DMS79 treated with DMSO at 0.1 percent for 48 hours (cell line): ENCODE results near the gene PCAT6.
A peak's percentile ranks its signal among the peaks of the same experiment; 100 is the strongest.
"Not testable (repeated sequence)": the region's sequence is repeated elsewhere in the genome, so short reads cannot be mapped to it uniquely, and the experiment has no call there.

Source experiments
- DNase-seq: peaks from one replicate; lab custom pipeline; 2025; lab: John Stamatoyannopoulos, UW

Gene PCAT6

DNA sequence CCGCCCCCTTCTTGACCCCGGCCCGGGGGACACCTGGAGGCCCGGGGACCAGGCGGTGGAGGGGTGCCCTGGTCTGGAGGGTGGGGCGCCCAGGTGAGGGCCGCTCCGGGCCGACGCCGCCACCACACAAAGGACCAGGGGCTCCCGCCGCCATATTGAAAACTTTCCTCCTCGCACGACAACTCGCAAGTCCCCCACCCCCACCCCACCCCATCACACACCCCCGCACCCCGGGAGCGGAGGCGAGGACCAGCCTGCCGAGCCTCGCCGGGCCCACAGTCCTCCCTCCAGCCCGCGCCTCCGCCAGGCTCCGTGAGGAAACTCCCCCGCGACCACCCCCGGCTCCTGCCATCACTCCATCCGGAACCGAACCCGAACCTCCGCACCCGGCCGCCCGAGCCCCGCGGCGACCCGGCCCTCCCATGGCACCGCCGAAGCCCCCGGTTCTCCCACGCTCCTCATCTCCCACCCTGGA, 3.3 kb upstream of the PCAT6 start:
- peak; percentile 45 for DNase-seq

DNA sequence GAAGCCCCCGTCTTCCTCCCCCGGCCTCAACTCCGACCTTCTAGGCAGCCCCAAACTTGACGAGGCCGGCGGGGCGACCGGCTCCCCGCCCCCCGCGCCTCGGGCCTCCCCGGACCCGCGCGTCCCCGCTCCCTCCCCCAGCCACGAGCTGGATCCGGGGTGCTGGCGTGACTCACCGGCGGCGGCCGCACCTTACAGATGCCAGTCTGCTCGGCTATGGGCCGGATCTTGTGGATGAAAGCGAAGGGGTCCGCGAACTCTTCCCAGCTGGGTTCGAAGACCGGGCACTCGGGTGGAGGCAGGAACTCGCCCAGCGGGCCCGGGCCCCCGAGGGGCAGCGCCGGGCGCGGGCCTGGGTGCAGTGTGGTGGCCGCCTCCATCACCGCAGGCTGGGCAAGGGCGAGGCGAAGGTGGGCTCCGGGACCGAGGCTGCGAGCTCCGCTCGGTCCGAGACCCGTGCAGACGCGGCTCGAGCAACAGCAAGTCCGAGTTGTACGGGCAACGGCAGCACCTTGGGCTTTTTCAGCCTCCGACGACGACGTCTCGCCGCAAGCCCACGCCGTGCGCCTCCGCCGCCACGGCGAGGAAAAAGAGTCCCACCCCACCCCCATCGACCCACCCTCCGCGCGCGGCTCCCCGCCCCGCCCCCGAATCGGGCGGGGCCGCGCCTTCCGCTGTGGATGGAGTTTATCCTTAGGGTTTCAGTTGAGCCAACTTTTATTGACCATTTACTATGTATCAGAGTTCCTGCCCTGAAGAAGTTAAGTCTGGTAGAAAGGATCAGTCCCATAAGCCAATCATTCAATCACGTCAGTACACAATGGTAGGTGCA, 2.6 kb upstream of the PCAT6 start, which contains the start of gene KDM5B:
KDM5B (minus strand) TSS at position 496 of the 832 bp plus-strand sequence; CDS start at position 380, 116 bp downstream.
- DNase-seq = peak; percentile 55

DNA sequence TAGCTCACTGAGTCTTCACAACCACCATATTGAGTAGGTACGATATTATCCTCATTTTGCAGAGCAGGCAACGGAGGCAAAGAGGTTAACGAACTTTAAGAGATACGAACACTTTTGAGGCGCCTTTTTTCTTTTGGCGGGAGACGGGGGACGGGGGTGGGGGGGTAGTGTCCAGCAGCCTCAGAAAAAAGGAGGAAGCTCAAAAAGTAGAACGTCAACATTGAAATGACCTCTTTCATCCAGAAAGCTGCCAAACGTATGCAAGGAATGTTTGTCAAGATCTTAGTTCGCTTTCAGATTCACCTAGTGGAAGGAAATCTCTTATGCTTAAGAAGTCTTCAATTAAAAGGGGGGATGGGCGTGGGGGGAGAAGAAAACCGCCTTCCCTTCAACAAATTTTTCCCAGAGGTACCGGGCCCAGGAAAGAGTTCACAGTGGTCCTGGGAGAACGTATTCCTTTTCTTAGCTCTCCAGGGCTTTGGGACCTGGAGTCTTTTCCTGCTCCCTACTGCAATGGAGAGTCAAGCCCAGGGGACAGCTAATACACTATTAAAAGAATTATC, 1.1 kb upstream of the PCAT6 start:
- DNase-seq = no peak

DNA sequence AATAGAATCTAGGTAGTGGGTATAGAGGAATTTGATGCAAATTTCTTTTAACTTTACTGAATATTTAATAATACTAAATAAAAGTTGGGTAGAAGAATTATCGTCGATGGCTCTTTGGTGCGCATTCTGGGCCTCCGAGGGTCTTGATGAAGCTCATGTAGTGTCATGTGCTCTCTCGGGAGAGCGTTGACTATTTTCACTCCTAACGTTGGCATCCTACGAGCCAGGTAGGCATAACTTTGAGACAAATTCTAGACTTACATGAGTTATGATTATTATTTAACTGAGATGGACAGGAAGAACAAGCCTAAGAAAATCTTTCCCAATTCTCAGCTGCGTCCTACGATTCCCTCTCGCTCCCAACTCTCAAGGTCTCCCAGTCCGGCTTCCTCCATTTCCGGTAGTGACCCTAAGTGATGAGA, 550 bp upstream of the PCAT6 start:
- DNase-seq = no peak

DNA sequence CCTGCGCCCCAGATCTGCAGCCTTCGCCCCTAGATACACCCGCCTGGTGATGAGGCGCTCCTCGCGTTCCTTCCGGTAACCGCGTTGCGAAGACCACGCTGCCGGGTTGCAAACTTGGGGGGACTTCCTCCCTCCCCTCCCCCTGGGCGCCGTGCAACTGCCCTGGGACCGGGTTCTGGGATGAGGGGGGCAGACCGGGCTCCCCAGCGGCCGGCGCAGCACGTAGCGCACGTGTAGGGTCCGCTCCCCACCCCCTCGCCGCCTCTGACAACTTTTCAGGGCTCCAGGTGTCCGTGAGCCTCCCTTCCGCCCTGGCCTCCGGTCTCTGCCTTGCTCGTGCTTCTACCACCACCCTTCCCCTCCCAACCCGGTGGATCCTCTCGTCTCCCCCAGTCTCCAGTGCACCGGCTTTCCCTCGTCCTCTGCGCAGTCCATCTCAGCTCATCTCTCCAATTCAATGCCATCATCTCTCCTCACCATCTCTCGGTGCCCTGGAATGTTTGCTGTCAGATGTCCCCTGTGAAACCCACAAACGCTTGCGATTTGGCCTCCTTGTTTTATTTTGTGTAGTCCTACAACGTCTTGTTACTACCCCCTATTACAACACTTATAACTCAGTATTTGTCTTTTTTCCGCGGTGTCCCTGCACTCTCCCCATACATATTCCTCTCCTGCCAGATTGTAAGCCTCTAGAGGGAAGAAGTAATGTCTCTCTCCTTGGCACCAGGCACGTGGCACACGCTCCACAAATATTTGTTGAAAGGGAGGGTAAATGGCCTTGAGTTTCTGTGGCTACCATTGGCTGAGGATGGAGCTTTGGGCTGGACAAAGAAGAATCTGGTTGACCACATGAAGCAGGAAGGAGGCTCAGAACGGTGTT, 782 bp downstream of the PCAT6 start:
- peak; percentile 24 for DNase-seq

DNA sequence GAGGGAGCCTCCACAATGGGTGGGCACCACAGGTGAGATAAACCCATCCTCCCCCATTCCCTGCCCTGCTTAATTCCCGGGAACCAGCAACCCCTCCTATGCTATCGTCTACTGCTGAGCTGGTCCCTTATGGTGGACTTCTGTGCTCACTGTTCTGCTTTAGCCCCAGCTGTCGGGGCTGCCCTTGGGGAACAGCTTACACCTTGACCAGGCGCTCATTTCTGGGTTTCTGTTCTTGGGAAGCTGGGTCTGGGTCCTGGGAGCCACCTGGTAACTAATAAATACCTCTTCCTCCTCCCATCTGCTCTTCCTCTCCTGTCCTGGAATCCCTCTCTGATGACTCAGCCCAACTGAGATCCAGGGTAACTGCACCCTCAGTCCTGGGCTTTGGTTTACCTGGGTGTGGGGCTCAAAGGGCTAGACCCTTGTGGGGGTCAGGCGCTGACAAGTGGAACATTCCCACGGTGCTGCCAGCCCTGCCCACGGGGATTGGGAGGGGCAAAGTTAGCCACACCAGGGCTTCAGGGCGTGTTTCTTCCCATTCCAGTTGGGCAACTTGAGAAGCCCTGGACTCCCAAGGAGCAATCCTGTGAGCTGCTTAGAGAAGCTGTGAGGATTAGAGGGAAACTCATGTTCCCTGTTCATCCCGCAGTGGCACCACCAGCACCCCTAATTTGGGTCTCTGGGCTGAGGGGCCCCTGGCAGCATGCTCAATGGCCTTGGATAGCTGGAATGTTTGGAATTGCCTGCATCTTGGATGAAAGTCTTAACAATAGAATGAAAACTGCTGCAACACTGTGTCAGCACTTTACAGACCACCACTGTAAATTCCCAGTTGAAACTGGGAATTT, 1.6 kb downstream of the PCAT6 start:
- no peak for DNase-seq

DNA sequence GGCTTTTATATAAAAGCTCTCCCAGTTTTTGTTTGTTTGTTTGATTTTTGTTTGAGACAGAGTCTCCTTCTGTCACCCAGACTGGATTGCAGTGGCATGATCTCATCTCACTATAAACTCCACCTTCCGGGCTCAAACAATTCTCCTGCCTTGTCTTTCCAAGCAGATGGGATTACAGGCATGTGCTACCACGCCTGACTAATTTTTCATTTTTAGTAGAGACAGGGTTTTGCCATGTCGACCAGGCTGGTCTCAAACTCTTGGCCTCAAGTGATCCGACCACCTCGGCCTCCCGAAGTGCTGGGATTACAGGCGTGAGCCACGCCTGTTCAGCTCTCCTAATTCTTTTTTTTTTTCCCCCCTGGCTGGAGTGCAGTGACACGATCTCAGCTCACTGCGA, 4.4 kb downstream of the PCAT6 start:
- DNase-seq = no peak

DNA sequence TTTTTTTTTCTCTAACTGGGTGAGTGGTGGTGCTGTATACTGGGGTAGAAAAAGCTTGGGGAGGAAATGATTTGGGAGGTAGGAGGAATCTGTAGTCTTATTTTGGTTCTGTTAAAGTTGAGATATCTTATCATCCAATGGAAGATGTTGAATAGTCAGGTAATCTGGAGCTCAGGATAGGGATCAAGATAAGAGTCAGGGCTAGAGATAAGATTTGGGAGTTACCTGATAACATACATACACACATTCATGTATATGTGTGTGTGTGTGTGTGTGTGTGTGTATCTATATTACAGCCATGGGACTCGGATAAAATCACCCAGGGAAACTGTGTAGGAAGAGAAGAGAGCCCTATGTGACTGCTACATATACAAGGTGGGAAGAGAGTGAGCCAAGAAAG, 8.1 kb downstream of the PCAT6 start:
- no peak for DNase-seq

DNA sequence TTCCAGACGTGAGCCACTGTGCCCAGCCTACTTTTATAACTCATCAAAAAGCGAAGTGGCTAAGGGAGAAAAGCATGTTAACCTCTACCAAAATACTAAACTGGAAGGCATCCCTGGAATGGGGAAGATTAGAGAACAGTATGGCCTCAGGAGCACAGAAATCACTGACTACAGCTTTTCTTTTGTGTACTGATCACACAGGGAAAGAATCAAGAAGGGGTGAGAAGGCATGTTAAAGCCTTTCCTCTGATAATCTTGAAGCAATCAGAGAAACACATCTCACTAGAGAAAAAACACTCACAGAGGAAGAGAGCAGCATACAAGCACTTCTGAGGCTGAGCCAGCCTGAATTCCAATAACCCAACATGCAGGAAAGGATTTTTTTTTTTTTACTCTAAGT, 10.7 kb downstream of the PCAT6 start:
- DNase-seq = no peak

DNA sequence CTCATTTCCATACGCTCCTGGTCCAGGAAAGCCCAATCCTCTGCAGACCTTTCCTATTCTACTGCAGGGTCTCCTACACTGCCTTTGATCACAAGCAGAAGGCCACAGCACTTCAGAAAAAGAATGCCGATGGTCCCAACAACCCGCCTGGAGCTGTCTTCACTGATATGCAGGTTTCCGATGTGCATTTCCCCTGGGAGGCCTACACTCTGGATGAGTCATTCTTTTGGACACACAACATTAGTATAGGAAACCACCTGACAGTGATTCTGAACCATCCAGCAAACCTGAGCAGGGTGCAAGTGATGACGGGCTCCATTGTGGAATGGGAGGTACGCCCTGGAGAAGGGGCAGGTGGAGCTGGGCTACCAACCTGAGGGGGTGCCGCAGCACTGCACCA, 15.0 kb downstream of the PCAT6 start:
- DNase-seq = no peak

DNA sequence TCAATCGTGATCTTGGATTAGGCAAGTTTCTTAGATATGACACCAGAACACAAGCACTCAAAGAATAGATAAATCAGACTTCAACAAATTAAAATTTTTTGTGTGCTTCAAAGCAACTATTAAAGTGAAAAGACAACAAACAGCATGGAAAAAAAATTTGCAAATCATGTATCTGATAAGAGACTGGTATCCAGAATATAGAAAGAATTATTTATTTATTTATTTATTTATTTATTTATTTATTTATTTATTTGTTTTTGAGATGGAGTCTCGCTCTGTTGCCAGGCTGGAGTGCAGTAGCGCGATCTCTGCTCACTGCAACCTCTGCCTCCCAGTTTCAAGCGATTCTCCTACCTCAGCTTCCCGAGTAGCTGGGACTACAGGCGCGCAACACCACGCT, 18.5 kb downstream of the PCAT6 start:
- DNase-seq = not testable (repeated sequence)

DNA sequence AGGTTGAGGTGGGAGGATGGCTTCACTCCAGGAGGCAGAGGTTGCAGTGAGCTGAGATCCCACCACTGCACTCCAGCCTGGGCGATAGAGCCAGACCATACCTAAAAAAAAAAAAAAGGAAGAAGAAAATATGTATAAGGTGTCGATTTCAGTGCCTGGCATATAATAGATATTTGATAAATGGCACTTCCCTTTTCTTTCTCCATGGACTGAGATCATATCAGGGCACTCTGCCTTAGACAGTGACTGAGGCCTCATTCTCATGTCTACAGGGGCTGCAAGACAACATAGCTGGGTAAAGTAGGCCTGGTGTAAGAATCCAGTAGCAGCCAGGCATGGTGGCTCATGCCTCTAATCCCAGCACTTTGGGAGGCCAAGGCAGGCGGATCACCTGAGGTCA, 21.2 kb downstream of the PCAT6 start:
- DNase-seq = no peak

DNA sequence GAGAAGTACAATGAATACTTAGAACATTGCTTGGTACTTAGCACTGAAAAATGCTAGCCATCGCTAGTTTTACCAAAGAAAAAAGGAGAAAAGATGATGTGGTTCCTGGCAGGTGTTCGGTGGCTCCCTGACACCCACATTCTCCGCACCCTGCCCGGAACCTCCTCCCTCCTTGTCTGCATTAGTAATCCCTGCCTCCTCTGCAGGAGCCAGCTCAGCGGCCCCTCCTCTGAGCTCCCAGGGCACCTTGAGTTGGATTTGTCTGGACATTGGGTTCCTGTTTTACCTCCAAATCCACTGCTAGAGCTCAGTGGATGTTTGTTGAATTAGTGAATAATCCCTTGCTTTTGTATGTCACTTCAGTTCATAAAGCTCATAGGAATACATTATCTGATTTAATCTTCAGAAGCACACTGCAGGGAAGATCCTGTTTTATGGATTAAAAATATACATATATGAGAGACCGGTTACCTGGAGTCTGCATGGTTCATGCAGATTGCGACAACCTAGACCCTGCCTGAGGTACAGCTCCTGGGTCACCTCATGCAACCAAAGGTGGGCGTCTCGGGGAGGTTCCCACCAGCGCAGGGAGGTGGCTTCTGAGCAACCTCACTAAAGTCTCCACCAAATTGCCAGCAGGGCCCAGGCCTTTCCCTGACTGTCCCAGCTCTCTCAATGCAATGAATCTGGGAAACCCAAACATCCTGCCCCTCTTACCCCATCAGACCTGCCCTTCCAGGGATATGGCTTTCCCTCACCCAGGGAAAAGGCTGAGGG, 24.2 kb downstream of the PCAT6 start:
- DNase-seq = no peak

DNA sequence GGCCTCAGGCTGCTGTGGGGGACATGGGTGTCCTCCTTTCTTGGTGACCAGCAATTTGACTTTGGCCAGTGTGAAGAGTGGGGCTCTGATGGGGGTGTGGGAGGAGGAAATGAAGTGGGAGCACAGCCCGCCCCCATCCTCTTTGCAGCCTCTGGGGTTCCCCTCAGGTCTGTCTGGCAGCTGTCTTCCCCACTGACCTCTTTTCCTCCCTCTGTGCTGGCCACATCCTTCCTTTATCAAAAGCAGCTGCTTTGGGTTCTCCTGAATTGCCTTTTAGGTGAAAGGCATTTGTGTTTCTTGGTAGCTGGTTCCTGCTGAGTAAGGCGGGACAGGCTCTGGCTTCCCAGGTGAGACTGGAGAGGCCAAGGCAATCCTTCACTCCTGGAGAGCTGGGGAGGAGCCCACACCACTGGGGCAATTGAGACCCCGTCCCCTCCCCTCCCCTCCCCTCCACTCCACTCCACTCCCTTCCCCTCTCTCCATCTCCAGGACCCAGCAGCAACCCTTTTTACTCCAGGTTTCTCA, 24.9 kb downstream of the PCAT6 start:
- DNase-seq = no peak

DNA sequence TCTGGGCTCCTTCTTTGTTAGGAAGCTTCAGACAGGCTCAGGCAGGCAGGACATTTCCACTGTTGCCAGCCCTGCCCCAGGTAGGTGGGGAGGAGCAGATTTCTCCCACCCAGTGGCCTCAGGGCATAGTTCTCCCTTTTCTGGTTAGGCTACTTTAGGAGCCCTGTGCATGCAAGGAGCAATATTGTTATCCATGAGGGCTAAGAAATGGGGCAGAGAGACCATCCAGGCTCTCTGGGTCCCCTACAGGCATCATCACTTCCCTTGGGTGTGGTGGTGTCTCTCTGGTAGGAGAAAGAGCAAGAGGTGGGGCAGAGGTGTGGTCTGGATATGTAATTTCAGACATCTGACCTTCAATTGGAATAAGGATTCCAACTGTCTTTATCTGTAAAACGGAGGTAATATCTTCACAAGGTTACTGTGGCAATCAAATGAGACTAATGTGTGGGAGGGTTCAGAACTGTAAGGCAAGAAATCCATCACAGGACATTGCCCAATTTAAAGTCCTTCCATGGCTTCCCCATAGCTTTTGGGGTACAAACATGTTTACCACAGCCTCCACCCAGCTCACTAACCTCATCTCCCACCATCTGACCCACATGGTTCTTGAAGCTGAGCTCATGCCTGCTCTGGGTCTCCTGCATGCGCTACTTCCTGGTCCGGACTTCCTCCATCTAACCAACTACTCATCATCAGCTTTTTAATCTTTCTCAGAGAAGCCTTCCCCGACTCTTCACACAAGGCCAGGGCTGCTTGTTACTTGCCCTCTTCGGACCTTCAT, 26.1 kb downstream of the PCAT6 start:
- no peak for DNase-seq

DNA sequence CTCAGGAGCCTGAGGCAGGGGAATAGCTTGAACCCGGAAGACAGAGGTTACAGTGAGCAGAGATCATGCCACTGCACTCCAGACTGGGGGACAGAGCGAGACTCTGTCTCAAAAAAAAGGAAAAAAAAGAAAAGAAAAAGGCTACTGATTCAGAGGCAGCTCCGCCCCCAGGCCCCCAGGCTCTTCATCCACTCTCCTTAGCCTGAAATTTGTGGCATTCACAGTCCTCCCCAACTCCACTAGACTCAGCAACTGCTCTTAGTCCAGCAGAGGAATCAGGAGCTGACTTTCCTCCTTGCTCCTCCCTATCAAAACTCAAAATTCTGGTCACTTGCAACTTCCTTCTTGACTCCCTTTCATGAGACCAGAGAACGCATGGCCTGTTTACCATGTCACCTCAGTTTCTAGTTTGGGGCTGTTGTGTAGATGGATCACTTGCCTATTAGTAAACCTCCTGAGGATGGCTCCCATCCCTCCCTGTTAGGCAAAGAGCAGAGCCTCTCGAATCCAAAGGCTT, 27.1 kb downstream of the PCAT6 start:
- no peak for DNase-seq

DNA sequence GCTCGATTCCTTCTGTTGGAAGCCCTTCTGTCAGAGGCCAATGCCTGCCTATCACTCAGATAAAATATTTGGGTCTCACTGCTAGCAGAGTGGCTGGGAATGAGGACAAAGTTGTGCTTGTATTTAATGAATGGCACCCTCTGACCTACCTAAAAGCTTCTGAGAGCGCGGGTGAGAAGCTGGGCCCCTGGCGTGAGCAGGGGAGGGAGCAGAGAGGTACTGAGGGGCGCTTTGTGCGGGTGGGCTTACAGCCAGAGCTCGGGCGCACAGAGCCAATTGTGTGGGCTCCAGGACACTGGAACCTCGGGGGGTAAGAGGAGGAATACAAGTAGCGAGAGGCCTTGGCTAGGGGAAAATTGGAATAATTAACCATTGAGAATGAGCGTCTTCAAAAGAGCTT, 32.3 kb downstream of the PCAT6 start:
- DNase-seq = no peak

DNA sequence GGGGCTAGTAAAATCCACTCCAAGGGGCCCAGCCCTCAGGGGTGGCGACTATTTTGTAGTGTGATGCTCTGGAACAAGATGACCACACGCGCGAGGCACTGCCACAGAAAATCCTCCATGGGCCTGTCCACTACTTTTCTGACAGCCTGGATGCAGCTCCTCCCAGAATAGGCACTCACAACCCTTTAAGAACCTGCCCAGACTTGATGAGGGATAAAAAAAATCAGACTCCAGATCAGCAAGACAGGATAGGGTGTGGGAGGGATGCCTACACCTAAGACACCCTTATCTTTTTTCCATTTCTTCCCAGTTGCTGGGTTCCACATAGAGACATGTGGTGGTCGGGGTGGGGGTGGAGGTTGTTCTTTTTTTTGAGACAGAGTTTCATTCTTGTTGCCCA, 33.5 kb downstream of the PCAT6 start:
- no peak for DNase-seq

DNA sequence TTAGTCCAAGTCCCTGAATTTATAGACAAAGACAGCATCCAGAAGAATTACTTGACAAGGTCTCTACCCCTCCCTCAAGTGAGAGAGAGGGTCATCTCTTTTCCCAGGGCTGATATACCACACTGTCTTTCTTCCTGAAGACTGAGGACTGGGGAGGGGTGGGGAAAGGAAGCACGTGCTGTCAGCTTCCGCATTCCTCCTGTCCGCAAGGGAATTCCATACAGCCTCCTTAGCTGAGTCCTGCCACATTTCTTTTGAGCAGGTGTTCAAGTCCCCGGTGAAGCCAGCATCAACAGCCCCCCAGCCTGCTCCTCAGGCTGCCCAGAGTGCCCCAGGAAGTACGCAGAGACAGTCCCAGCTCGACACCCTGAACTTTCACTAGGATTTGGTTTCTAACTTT, 34.2 kb downstream of the PCAT6 start:
- no peak for DNase-seq

DNA sequence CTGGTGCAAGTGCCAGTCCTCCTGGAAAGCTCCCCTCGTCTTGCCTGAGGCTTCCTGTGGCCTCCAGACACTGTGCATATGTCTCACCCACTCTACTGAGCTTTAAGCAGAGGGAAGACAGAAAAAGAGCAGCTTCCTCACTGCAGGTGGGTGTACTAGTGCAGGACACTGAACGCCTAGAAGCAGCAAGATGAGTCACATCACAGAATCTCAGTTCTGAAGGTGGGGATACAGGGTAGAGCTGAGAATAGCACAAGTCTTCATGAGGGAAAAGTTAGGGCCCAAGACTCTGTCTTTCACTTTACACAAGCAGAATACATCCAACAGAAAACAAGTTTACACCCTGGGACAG, 37.4 kb downstream of the PCAT6 start:
- no peak for DNase-seq
